C4-2B (cell line): ENCODE results near the gene TRIO.

Experiments
- ZFX ChIP-seq: fragments of 450-650 bp; IDR thresholded peaks from 2 replicates; pipeline ENCODE4 v1.6.1; 2017
- TF ChIP-seq, protein P1 (sequence below): fragments of 450-650 bp; conservative IDR thresholded peaks from 2 replicates; pipeline ENCODE4 v1.5.1; 2017; ENCODE audit warnings: mild to moderate bottlenecking

DNA sequence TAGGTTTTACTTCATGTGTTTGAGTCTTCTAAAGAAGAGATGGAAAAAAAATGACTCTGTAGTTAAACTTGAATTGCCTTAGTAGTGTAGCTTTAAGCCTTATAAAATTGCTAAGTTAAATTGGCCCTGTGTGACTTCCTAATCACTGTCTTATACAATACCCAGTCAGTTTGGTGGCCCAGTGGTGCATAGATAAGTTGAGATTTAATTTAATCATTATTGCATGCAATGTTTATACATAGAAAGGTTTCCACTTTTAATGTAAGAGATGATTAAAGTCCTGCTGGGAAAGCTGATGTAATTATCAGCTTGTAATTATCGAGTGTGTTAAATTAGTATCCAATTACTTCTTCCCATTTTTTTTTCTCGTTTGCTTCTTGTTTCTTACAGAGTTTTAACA lies 187.1 kb downstream of the TRIO start:
- TF ChIP-seq, protein P1, sequence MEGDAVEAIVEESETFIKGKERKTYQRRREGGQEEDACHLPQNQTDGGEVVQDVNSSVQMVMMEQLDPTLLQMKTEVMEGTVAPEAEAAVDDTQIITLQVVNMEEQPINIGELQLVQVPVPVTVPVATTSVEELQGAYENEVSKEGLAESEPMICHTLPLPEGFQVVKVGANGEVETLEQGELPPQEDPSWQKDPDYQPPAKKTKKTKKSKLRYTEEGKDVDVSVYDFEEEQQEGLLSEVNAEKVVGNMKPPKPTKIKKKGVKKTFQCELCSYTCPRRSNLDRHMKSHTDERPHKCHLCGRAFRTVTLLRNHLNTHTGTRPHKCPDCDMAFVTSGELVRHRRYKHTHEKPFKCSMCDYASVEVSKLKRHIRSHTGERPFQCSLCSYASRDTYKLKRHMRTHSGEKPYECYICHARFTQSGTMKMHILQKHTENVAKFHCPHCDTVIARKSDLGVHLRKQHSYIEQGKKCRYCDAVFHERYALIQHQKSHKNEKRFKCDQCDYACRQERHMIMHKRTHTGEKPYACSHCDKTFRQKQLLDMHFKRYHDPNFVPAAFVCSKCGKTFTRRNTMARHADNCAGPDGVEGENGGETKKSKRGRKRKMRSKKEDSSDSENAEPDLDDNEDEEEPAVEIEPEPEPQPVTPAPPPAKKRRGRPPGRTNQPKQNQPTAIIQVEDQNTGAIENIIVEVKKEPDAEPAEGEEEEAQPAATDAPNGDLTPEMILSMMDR, result no peak
- no peak for TF ChIP-seq ZFX
